GM06990 (cell line): ENCODE data around the gene EBF3.

ENCODE experiments used
- DNase-seq: peaks from one replicate; pipeline ENCODE4 v3.0.0-alpha.2; 2011; ENCODE audit not compliant: insufficient read length; ENCODE audit errors: extremely low read depth
- H3K27me3 ChIP-seq: replicated peaks from 2 replicates; pipeline ENCODE4 v1.6.0; 2011; ENCODE audit warnings: low read length; ENCODE audit not compliant: control insufficient read depth, insufficient read depth
- H3K36me3 ChIP-seq: 2 replicates; pipeline ENCODE4 v1.5.1; 2011; ENCODE audit warnings: low read length; ENCODE audit not compliant: control insufficient read depth, insufficient read depth
- H3K4me3 ChIP-seq: replicated peaks from 2 replicates; pipeline ENCODE4 v1.5.1; 2011; ENCODE audit warnings: low read depth, mild to moderate bottlenecking, control low read depth, low read length
- TF ChIP-seq, protein P1 (sequence below): IDR thresholded peaks from 2 replicates; pipeline ENCODE4 v1.5.1; 2011; ENCODE audit warnings: low read length, control low read depth, mild to moderate bottlenecking, inconsistent platforms; ENCODE audit not compliant: insufficient read depth, poor library complexity, severe bottlenecking

Gene EBF3

DNA sequence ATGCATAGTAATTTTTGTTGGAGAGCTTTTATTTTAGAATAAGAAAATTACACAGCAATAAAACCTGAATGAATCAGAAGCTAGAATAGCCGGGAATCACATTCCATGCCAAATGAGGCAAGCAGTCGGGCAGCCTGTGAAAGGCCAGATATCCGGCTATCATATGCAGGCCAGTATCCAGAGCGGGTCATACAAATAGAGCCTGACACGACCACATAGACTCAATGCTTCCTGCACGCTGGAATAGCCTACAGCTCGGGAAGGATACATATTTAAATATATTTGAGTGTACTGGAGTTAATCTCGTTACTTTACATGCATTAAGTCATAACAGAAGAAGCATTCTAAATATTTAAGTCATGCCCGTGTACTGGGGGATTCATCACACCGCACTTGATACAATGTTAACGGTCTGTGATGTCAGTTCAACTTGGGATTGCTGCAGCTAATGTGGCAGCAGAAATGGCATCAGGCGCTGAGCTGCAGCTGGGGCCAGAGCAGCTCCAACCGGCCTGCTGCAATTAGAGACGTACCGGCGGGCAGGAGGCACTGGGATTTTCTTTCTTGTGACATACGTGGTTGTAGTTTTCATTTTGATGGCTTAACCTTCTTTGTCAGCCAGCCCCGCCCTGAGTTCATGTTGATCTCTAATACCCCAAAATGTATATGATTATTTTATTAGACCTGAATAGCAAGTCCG lies 112.0 kb downstream of the EBF3 start:
- no peaks in the 10 kb centered on the region for H3K27me3 ChIP-seq
- H3K36me3 ChIP-seq = no peaks in the 10 kb centered on the region
- TF ChIP-seq, protein P1, sequence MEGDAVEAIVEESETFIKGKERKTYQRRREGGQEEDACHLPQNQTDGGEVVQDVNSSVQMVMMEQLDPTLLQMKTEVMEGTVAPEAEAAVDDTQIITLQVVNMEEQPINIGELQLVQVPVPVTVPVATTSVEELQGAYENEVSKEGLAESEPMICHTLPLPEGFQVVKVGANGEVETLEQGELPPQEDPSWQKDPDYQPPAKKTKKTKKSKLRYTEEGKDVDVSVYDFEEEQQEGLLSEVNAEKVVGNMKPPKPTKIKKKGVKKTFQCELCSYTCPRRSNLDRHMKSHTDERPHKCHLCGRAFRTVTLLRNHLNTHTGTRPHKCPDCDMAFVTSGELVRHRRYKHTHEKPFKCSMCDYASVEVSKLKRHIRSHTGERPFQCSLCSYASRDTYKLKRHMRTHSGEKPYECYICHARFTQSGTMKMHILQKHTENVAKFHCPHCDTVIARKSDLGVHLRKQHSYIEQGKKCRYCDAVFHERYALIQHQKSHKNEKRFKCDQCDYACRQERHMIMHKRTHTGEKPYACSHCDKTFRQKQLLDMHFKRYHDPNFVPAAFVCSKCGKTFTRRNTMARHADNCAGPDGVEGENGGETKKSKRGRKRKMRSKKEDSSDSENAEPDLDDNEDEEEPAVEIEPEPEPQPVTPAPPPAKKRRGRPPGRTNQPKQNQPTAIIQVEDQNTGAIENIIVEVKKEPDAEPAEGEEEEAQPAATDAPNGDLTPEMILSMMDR = no peak
- no peak overlapping the region for H3K4me3 ChIP-seq
- DNase-seq = no peak

DNA sequence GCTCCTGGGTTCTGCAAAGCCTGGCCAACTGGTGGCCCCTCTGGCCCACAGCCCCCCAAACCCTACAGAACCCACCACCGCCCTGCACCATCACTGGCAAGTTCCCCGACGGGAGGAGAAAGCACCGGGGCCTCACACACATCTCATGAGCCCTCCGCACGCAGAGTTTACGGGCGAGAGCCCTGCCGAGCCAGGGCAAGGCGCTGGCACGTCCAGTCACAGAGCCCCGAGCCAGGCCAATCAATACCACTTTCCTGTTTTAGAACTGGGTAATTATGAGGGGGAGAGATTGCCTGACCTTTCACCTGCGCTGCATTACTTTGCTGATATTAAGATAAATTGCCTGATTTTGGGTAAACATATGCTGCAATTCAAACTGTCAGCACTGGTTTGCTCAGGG lies 113.3 kb downstream of the EBF3 start:
- no peak overlapping the region for H3K4me3 ChIP-seq
- TF ChIP-seq, protein P1 = no peak
- no peaks in the 10 kb centered on the region for H3K36me3 ChIP-seq
- DNase-seq = no peak
- H3K27me3 ChIP-seq = no peaks in the 10 kb centered on the region

DNA sequence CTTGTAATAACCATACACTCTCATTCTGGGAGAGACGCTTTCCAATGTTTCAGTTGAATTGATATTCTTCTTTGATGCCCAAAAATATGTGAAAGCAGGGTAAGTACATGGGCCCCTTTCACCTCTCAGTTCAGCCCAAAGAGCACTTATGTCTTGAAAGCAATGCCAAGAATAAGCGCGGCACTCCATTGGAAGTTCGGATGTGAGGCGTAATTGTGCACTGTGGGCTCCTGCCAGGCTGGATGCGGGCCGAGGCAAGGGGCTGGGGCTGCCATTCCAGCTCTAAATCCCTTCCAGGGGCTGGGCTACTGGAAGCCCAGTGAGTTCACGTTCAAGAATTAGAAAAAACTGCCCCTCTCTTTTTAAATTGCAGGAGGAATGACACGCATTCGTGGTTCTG lies 113.8 kb downstream of the EBF3 start:
- TF ChIP-seq, protein P1 = no peak
- no peak for DNase-seq
- Histone ChIP-seq H3K27me3 (no peaks in the 10 kb centered on the region), H3K36me3 (no peaks in the 10 kb centered on the region), H3K4me3 (no peak overlapping the region)

DNA sequence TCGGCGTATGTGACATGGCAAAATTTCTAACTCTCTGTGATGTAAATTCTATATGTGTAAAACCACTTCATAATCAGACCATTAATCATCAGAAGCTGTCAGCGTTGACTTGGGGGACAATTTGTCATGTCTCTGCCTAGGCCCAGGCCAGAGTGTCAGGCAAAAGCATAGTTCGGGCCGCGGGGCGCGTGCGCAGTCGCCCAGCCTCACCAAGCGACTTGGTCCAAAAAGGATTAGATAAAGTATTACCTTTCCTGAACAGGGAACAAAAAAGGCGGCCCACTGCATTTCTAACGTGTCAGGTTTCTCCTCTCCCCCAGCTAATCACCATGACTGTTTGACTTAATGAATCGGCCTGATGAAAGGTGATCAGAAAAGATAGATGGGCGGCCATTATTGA lies 114.2 kb downstream of the EBF3 start:
- H3K4me3 ChIP-seq = no peak overlapping the region
- H3K36me3 ChIP-seq = no peaks in the 10 kb centered on the region
- no peak for DNase-seq
- TF ChIP-seq, protein P1 = no peak
- H3K27me3 ChIP-seq = no peaks in the 10 kb centered on the region

DNA sequence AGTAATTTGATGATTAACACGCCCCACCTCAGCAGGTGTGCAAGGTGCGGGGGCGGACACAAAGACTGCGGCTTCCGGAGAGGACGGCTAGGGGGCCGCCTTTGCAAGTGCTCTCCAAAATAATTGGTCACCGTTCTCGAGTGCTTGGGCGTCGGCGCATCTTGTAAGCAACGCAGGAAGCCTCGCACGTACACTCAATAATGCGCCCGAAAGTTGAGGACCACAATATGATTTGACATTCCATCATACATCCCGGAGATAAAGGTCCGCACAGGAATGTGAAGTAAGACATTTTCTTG lies 114.7 kb downstream of the EBF3 start:
- DNase-seq = no peak
- TF ChIP-seq, protein P1 = no peak
- Histone ChIP-seq H3K36me3 (no peaks in the 10 kb centered on the region), H3K27me3 (no peaks in the 10 kb centered on the region), H3K4me3 (no peak overlapping the region)

DNA sequence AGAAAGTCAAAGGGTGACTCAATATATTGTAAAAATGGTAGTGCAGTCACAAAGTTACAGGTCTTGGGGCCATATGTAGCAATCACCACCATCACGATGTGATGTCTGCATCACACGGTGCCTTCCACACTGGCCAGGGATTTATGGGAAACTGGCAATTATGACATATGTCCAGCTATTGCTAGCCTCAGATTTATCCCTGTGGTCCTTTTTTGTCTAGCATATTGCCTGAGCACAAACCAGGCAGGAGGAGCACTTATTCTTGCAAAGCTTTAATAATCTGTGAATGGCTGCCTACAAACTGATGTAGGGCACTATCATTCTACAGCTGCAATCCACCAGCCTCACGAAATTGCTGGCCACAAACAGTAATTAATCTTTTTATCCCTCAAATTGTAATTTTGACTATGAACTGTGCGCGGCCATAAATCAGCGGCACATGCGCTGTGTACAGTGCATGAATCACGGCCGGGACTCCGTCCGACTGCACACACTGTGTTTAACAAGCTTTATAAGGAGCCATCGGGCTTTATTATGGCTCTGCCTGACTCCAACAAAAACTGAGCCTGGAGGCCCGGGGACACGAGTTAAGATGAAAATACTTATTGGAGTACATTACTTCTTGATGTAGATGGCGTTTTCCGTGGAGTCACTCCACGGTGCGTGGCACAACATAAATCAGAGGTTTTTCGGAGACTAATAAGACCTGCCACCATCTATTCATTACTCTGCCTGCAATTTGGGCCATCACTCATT lies 115.2 kb downstream of the EBF3 start:
- no peak for DNase-seq
- no peak overlapping the region for H3K4me3 ChIP-seq
- TF ChIP-seq, protein P1 = no peak
- H3K36me3 ChIP-seq = no peaks in the 10 kb centered on the region
- no peaks in the 10 kb centered on the region for H3K27me3 ChIP-seq
